ENCODE results near the gene RNF167. TPM values are rescaled to one million over a fixed set of nuclear protein-coding genes. Genes with fewer than 3 reads are reported as not detected.

The RNF167 gene
- total RNA-seq, 1 donor from 2014 or later, result 90.4 TPM

DNA sequence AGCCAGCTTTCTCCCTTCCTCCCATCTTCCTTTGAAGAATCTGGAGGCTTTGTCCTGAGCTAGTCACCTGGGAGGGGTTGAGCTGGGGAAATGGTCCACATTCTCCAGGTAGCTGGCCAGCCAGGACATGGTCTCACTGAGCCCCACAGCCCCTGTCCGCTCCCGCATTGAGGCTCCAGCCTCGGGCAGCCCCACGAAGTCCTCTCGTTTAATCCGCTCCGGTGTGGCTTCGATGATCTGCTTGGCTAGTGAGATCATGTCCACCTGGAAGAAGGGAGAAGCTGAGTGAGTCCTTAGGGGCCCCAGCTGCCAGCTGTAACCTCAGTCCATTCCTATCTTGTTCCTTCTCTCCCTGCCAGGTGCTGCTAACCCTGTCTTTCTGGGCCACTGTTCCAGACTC lies 30.2 kb downstream of the RNF167 start:
- Mint-ChIP-seq H3K4me3 (peak overlapping the region; percentile 78), H3K27ac (ENCODE audit: unreplicated experiment) (no peak overlapping the region), H3K4me1 (peaks cover 34% of the 10 kb centered on the region), H3K9me3 (no peaks in the 10 kb centered on the region), H3K27me3 (ENCODE audit: low read depth) (peaks cover 3% of the 10 kb centered on the region), H3K36me3 (ENCODE audit: low read depth) (peaks cover 19% of the 10 kb centered on the region)
- TF ChIP-seq, protein P1, sequence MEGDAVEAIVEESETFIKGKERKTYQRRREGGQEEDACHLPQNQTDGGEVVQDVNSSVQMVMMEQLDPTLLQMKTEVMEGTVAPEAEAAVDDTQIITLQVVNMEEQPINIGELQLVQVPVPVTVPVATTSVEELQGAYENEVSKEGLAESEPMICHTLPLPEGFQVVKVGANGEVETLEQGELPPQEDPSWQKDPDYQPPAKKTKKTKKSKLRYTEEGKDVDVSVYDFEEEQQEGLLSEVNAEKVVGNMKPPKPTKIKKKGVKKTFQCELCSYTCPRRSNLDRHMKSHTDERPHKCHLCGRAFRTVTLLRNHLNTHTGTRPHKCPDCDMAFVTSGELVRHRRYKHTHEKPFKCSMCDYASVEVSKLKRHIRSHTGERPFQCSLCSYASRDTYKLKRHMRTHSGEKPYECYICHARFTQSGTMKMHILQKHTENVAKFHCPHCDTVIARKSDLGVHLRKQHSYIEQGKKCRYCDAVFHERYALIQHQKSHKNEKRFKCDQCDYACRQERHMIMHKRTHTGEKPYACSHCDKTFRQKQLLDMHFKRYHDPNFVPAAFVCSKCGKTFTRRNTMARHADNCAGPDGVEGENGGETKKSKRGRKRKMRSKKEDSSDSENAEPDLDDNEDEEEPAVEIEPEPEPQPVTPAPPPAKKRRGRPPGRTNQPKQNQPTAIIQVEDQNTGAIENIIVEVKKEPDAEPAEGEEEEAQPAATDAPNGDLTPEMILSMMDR (conservative IDR thresholded peaks at IDR 0.05), result no peak
- no peak for DNase-seq (ENCODE audit: low read depth, low spot score)

DNA sequence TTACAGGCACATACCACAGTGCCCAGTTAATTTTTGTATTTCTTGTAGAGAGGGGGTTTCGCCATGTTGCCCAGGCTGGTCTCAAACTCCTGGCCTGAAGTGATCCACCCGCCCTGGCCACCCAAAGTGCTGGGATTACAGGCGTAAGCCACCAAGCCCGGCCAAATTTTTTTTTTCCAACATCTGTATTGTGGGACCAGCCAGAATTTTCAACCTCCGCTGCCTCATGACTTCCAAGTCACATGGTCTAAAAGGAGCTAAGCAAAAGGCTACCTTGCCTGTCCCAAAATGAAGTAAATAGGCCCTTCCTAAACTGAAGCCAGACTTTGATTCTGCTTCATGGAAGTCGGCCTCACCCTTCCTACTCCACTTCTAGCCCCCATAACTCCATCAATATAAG lies 31.8 kb downstream of the RNF167 start:
- TF ChIP-seq, protein P1 (conservative IDR thresholded peaks at IDR 0.05), result no peak
- Mint-ChIP-seq H3K9me3 (no peaks in the 10 kb centered on the region), H3K4me1 (peaks cover 27% of the 10 kb centered on the region), H3K27ac (ENCODE audit: unreplicated experiment) (no peak overlapping the region), H3K36me3 (ENCODE audit: low read depth) (peaks cover 11% of the 10 kb centered on the region), H3K27me3 (ENCODE audit: low read depth) (peaks cover 3% of the 10 kb centered on the region), H3K4me3 (peak overlapping the region; percentile 60)
- no peak for DNase-seq (ENCODE audit: low read depth, low spot score)

DNA sequence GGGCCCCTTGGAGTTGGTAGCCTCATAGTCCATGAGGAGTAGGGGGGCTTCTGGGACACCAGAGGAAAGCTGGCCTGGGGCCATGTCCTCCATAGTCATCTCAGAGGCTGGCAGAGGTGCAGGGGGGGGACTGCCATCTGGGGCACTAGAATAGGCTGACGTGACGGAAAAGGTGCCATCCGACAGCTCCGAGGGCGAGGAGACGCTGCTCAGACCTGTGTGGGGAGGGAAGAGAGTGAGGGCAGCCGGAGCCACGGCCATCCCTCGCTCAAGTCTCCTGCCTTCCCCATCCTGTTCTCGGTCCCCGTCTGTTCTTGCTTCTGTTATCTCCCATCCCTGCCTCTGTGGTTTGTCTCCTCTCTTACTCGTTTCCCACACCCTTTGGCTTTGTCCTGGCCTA lies 32.3 kb downstream of the RNF167 start:
- H3K27ac Mint-ChIP-seq (ENCODE audit: unreplicated experiment), result peak overlapping the region; percentile 95
- peaks cover 3% of the 10 kb centered on the region for H3K27me3 Mint-ChIP-seq (ENCODE audit: low read depth)
- TF ChIP-seq, protein P1 (conservative IDR thresholded peaks at IDR 0.05), result no peak
- peaks cover 11% of the 10 kb centered on the region for H3K36me3 Mint-ChIP-seq (ENCODE audit: low read depth)
- H3K4me3 Mint-ChIP-seq, result peak overlapping the region; percentile 60
- peaks cover 27% of the 10 kb centered on the region for H3K4me1 Mint-ChIP-seq
- H3K9me3 Mint-ChIP-seq, result no peaks in the 10 kb centered on the region
- DNase-seq (ENCODE audit: low read depth, low spot score), result no peak

DNA sequence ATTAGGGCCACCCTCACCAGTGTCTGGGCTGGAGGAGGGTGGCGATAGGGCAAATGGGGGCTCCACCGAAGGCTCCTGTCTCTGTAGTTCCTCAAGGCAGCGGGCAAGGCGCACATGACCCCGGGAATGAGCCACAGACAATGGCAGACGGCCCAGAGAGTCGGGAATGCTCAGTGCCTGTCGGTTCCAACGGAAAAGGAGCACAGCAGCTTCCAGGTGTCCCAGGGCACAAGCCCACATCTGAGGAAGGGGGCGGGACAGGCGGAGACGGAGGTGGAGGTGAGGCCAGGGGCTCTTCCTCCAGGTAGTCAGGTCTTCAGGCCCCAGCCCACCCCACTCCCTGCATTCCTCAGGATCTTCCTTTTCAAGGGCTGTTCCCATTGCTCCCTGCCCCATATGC lies 32.7 kb downstream of the RNF167 start:
- TF ChIP-seq, protein P1 (conservative IDR thresholded peaks at IDR 0.05), result no peak
- Mint-ChIP-seq H3K27ac (ENCODE audit: unreplicated experiment) (peak overlapping the region; percentile 95), H3K27me3 (ENCODE audit: low read depth) (peaks cover 3% of the 10 kb centered on the region), H3K36me3 (ENCODE audit: low read depth) (peaks cover 11% of the 10 kb centered on the region), H3K4me3 (peak overlapping the region; percentile 68), H3K4me1 (peaks cover 27% of the 10 kb centered on the region), H3K9me3 (no peaks in the 10 kb centered on the region)
- DNase-seq (ENCODE audit: low read depth, low spot score), result no peak

DNA sequence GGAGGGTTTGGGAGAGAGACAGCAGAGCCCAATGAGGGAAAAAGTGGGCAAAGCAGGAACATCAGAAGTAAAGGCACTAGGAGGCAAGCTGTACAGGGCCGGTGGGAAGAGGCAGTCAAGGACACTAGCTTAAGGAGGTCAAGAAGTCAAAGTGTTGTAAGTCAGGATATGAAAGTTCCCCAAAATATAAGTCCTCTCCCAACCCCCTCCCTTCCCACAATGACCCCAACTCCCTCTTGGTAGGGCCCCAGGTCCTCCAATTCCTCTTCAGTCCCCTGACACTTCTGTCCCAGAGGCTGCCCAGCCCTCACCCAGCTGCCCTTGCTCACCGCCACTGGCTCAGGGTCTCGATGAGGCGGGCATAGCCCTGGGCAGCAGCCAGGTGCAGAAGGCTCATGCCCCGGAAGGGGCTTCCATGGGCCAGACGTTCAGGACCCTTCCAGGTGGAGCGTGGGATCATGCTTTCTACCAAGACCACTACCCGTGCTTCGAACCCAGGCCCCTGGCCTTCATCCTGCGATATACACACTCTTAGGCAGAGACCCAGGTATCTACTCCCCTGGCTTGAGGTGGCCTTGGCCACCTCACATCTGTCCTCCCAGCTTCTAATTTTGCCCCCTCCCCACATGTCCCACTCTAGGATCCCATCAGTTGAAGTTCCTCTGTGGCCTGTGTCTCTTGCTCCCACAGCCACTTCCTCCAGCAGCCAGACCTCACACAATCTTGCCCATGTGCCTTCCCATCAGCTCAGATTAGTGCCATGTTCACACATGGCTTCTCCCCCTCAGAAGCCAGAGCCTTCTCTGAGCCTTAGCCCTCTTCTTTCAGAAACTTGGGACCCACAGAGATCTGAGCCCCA lies 33.4 kb downstream of the RNF167 start:
- Mint-ChIP-seq H3K36me3 (ENCODE audit: low read depth) (peaks cover 11% of the 10 kb centered on the region), H3K27me3 (ENCODE audit: low read depth) (peaks cover 3% of the 10 kb centered on the region), H3K4me1 (peaks cover 27% of the 10 kb centered on the region), H3K4me3 (peak overlapping the region; percentile 68), H3K27ac (ENCODE audit: unreplicated experiment) (no peak overlapping the region), H3K9me3 (no peaks in the 10 kb centered on the region)
- TF ChIP-seq, protein P1 (conservative IDR thresholded peaks at IDR 0.05), result no peak
- DNase-seq (ENCODE audit: low read depth, low spot score), result no peak
